ENCODE results near the gene CLIP2.

CLIP2 gene

DNA sequence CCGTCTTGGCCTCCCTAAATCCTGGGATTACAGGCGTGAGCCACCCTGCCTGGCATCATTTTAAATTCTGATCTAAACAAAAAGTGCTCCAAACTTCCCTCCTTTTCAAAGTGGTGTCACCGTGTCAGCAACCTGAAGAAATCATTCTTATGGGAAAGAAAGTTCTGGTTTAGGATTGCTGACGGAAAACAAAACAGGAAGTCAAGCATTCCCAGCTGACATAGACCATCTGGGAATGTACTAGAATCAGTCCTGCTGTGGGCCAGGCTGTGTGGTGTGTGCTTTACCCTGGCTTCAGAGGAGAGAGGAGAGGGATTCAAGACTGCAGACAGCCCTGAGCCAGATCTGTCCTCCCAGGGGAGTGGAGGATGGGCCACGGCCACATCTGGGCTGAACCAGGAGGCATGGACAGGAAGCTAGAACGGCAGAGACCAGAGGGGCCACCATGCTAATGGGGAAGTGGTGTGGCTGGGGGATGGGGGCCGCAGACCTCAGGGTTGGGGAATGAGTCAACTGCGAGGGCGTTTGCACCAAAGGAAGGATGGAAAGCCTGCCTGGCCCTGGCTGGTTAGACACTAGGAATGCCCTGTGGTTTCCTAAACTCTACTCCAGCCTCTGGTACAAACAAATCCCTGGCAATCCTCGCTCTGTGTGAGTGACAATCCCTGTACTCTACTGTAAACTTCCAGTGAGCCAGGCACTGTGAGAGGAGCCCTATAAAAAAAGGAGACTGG, 16.7 kb upstream of the CLIP2 start:
- H3K27ac ChIP-seq (ENCODE audit: low read length): peak overlapping the region; percentile 60
- H3K9ac ChIP-seq (ENCODE audit: low read length in 2 of 2): peak overlapping the region in 1 of 2 donors; percentile 36
- peak overlapping the region in 1 of 2 donors; percentile 40 for H3K4me3 ChIP-seq (ENCODE audit: low read length in 2 of 2)
- peaks cover 11% of the 10 kb centered on the region for H3K4me1 ChIP-seq (ENCODE audit: control insufficient read depth, insufficient read depth, low read length)
- H3K36me3 ChIP-seq (ENCODE audit: control insufficient read depth in 2 of 2, insufficient read depth in 2 of 2, low read length in 2 of 2): no peaks in the 10 kb centered on the region
- no peaks in the 10 kb centered on the region for H3K9me3 ChIP-seq (ENCODE audit: control insufficient read depth in 2 of 2, low read length in 2 of 2)
- H3K27me3 ChIP-seq (ENCODE audit: control insufficient read depth in 1 of 2, insufficient read depth in 2 of 2, low read length in 2 of 2): no peaks in the 10 kb centered on the region

DNA sequence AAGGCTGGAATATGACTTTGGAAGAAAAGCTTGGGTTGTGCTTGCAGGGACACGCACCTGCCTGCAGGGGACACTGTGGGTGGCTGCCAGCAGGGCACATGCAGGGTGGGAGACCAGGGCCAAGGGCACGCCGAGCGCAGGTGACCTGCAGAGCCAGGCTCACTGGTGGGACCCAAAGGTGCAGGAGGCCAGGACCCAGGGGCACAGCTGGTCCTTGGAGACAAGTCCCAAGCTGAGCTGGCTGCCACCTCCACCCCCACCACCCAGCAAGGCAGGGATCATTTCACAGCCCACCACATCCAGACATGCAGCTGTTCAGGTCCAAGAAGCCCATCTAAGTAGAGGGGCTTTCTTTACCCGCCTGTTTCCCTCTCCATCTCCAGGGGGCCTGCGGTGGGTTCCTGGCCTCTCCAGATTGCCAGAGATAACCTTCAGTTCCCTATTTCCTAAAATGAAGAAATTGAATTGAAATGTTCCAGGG, 13.8 kb upstream of the CLIP2 start:
- H3K4me3 ChIP-seq (ENCODE audit: low read length in 2 of 2): no peak overlapping the region
- H3K27me3 ChIP-seq (ENCODE audit: control insufficient read depth in 1 of 2, insufficient read depth in 2 of 2, low read length in 2 of 2): no peaks in the 10 kb centered on the region
- H3K27ac ChIP-seq (ENCODE audit: low read length): no peak overlapping the region
- H3K4me1 ChIP-seq (ENCODE audit: control insufficient read depth, insufficient read depth, low read length): peaks cover 17% of the 10 kb centered on the region
- no peaks in the 10 kb centered on the region for H3K36me3 ChIP-seq (ENCODE audit: control insufficient read depth in 2 of 2, insufficient read depth in 2 of 2, low read length in 2 of 2)
- no peak overlapping the region for H3K9ac ChIP-seq (ENCODE audit: low read length in 2 of 2)
- H3K9me3 ChIP-seq (ENCODE audit: control insufficient read depth in 2 of 2, low read length in 2 of 2): no peaks in the 10 kb centered on the region

DNA sequence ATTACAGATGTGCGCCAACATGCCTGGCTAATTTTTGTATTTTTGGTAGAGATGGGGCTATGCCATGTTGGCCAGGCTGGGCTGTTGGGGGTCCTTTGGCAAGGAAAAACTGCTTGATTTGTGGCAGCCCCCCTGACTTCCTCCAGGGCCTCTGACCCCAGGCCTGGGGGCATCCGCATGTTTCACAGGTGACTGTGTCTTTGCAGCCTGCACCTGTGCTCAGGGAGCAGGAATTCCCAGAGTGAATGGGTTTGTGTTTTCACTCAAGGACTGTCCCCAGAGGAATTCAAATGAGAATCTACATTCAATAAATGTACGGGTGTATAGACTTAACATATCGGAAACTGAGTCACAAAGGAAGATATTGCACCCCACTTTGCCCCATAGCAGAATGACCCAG, 11.6 kb upstream of the CLIP2 start:
- Histone ChIP-seq H3K9me3 (ENCODE audit: control insufficient read depth in 2 of 2, low read length in 2 of 2) (no peaks in the 10 kb centered on the region), H3K9ac (ENCODE audit: low read length in 2 of 2) (no peak overlapping the region), H3K36me3 (ENCODE audit: control insufficient read depth in 2 of 2, insufficient read depth in 2 of 2, low read length in 2 of 2) (no peaks in the 10 kb centered on the region), H3K27me3 (ENCODE audit: control insufficient read depth in 1 of 2, insufficient read depth in 2 of 2, low read length in 2 of 2) (no peaks in the 10 kb centered on the region), H3K27ac (ENCODE audit: low read length) (no peak overlapping the region), H3K4me1 (ENCODE audit: control insufficient read depth, insufficient read depth, low read length) (peaks cover 13% of the 10 kb centered on the region), H3K4me3 (ENCODE audit: low read length in 2 of 2) (no peak overlapping the region)

DNA sequence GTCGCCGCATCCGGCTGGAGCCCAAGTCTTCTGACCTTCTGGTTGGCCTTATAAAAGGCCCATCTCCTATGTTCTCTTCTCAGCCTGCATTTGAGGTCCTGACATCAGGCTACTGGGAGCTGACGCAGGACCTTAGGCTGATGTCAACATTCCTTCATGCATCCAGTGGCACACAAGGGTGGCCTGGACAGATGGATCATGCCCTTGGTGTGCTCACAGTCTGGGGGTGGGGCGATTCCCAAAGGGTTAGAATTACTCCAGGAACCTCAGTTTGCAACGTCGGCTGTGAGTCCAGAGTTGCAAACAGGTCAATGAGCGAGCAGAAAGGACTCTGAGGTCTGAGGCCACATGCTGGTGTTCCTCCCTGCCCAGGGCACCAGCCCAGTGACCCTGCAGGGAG, 8.2 kb upstream of the CLIP2 start:
- Histone ChIP-seq H3K9ac (ENCODE audit: low read length in 2 of 2) (no peak overlapping the region), H3K4me1 (ENCODE audit: control insufficient read depth, insufficient read depth, low read length) (peaks cover 10% of the 10 kb centered on the region), H3K9me3 (ENCODE audit: control insufficient read depth in 2 of 2, low read length in 2 of 2) (no peaks in the 10 kb centered on the region), H3K27me3 (ENCODE audit: control insufficient read depth in 1 of 2, insufficient read depth in 2 of 2, low read length in 2 of 2) (no peaks in the 10 kb centered on the region), H3K4me3 (ENCODE audit: low read length in 2 of 2) (no peak overlapping the region), H3K27ac (ENCODE audit: low read length) (no peak overlapping the region), H3K36me3 (ENCODE audit: control insufficient read depth in 2 of 2, insufficient read depth in 2 of 2, low read length in 2 of 2) (no peaks in the 10 kb centered on the region)

DNA sequence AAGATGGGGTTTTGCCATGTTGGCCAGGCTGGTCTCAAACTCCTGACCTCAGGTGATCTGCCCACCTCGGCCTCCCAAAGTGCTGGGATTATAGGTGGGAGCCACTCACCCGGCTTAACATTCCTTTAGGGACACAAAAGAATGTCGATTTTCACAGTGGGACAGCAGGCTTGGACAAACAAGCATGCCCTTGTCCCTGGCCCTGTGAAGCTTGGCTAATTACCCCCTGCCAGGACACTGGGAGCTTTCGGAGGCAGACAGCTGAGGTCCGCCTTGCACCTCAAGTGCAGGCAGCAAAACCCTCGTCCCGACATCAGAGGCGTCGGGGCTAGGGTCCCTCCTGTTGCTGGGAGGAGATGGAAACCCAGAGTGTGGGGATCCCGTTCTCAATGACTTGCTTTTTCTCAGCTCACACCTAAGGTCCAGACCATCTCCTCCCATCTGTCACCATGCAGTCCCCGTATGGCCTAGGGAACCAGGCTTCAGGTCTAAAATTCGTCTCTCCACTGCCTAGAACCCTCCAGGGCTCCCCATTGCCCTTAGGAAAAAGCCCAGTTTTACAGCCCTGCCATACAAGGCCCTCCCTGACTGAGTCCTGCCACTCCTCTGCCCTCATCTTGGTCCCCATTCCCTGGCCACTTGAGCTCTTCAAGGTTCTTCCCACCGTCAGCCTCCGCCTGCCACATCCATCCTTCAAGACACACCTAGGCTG, 6.3 kb upstream of the CLIP2 start:
- Histone ChIP-seq H3K36me3 (ENCODE audit: control insufficient read depth in 2 of 2, insufficient read depth in 2 of 2, low read length in 2 of 2) (no peaks in the 10 kb centered on the region), H3K4me1 (ENCODE audit: control insufficient read depth, insufficient read depth, low read length) (peaks cover 10% of the 10 kb centered on the region), H3K4me3 (ENCODE audit: low read length in 2 of 2) (no peak overlapping the region), H3K27me3 (ENCODE audit: control insufficient read depth in 1 of 2, insufficient read depth in 2 of 2, low read length in 2 of 2) (no peaks in the 10 kb centered on the region), H3K9me3 (ENCODE audit: control insufficient read depth in 2 of 2, low read length in 2 of 2) (no peaks in the 10 kb centered on the region), H3K9ac (ENCODE audit: low read length in 2 of 2) (no peak overlapping the region), H3K27ac (ENCODE audit: low read length) (no peak overlapping the region)

DNA sequence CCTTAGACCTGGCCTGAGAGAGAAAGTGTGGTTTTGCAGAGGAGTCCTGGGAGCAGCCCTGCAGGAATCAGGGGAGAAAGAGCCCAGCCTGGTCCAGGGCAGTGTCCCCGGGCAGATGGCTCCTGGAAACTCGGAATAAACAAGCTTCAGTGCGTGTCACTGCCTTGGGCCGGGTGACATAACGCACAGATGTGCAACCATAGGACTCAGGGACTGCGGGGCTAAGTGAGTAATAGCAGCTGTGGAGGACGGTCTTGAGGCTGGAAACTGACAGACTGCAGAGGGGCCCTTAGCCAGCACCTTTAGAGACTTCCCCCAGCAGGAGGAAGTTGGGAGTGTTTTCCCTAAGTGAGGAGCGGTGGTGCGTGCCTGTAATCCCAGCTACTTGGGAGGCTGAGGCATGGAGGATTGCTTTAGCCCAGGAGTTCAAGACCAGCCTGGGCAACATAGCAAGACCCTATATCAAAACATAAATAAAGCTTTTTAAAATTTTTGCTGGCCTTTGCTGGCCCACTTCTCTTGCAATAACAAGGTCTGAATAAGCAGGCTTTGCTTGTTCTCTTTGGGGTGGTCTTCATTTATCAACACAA, 5.3 kb upstream of the CLIP2 start:
- no peaks in the 10 kb centered on the region for H3K27me3 ChIP-seq (ENCODE audit: control insufficient read depth in 1 of 2, insufficient read depth in 2 of 2, low read length in 2 of 2)
- no peaks in the 10 kb centered on the region for H3K36me3 ChIP-seq (ENCODE audit: control insufficient read depth in 2 of 2, insufficient read depth in 2 of 2, low read length in 2 of 2)
- no peak overlapping the region for H3K4me3 ChIP-seq (ENCODE audit: low read length in 2 of 2)
- no peaks in the 10 kb centered on the region for H3K9me3 ChIP-seq (ENCODE audit: control insufficient read depth in 2 of 2, low read length in 2 of 2)
- peaks cover 20% of the 10 kb centered on the region for H3K4me1 ChIP-seq (ENCODE audit: control insufficient read depth, insufficient read depth, low read length)
- H3K9ac ChIP-seq (ENCODE audit: low read length in 2 of 2): no peak overlapping the region
- H3K27ac ChIP-seq (ENCODE audit: low read length): no peak overlapping the region

DNA sequence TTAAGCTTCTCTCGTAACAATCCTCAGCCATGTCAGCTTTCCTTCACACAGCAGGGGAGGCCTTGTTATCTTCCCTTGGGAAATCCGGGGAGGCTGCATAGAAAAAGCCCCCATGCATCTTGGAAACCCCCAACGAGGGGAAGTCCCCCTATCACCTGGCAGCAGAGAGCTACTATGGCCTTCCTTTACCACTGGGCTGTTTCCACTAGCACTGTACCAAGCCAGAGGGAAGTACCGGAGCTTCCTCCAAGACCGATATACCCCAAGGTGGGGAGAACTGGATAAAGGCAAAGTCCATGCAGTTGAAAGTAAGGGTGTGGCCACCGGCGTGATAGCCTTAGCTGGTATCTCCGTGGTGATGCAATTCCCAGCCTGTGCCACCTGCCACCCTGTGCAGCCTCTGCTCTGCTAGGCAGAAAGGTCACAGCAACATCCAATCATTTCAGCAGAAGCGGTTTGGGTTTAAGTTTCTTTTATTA, 4.4 kb upstream of the CLIP2 start:
- H3K4me1 ChIP-seq (ENCODE audit: control insufficient read depth, insufficient read depth, low read length): peaks cover 15% of the 10 kb centered on the region
- no peaks in the 10 kb centered on the region for H3K27me3 ChIP-seq (ENCODE audit: control insufficient read depth in 1 of 2, insufficient read depth in 2 of 2, low read length in 2 of 2)
- H3K36me3 ChIP-seq (ENCODE audit: control insufficient read depth in 2 of 2, insufficient read depth in 2 of 2, low read length in 2 of 2): no peaks in the 10 kb centered on the region
- H3K27ac ChIP-seq (ENCODE audit: low read length): no peak overlapping the region
- H3K9me3 ChIP-seq (ENCODE audit: control insufficient read depth in 2 of 2, low read length in 2 of 2): no peaks in the 10 kb centered on the region
- no peak overlapping the region for H3K4me3 ChIP-seq (ENCODE audit: low read length in 2 of 2)
- H3K9ac ChIP-seq (ENCODE audit: low read length in 2 of 2): no peak overlapping the region

DNA sequence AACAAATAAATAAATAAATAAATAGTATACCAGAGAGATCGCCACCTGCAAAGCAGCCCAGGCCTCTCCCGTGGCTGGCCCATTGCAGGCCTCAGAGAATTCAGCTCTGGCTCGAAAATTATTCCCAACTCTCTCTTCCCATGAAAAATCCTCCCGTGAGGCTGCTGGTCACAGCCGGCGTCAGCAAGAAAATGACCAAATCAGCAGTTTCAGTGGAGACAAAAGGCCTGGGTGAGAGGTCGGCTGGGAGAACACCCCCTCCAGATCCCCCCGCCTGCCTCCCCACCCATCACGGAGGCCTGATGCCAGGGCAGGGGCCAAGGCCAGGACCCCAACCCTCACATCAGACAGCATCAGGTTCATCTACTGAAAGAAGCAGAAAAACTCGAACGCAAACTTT, 3.1 kb upstream of the CLIP2 start:
- no peaks in the 10 kb centered on the region for H3K9me3 ChIP-seq (ENCODE audit: control insufficient read depth in 2 of 2, low read length in 2 of 2)
- no peak overlapping the region for H3K27ac ChIP-seq (ENCODE audit: low read length)
- H3K36me3 ChIP-seq (ENCODE audit: control insufficient read depth in 2 of 2, insufficient read depth in 2 of 2, low read length in 2 of 2): no peaks in the 10 kb centered on the region
- peaks cover 24% of the 10 kb centered on the region for H3K4me1 ChIP-seq (ENCODE audit: control insufficient read depth, insufficient read depth, low read length)
- H3K9ac ChIP-seq (ENCODE audit: low read length in 2 of 2): no peak overlapping the region
- no peak overlapping the region for H3K4me3 ChIP-seq (ENCODE audit: low read length in 2 of 2)
- H3K27me3 ChIP-seq (ENCODE audit: control insufficient read depth in 1 of 2, insufficient read depth in 2 of 2, low read length in 2 of 2): no peaks in the 10 kb centered on the region

DNA sequence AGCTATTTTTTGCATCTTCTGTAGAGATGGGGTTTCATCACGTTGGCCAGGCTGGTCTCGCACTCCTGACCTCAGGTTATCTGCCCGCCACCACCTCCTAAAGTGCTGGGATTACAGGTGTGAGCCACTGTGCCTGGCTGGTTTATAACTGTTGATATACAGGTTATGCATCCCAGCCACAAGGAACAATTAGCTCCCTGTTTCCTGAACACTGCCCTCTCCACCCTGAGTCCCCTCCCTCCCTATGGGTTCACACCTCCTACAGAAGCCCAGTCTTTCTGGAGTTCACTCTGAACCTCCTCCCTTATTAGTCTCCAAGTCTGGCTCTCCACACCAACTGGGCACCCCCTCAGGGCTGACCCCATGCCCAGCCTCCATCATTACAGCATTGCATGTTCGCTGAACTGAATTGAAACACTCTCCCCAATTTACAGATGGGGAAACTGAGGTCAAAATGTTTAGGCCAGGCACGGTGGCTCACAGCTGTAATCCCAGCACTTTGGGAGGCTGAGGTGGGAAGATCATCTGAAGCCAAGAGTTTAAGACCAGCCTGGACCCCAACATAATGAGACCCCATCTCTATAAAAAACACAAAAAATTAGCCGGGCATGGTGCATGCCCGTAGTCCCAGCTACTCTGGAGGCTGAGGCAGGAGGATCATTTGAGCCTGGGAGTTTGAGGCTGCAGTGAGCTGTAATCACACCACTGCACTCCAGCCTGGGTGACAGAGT, 1.7 kb upstream of the CLIP2 start:
- Histone ChIP-seq H3K4me3 (ENCODE audit: low read length in 2 of 2) (no peak overlapping the region), H3K27me3 (ENCODE audit: control insufficient read depth in 1 of 2, insufficient read depth in 2 of 2, low read length in 2 of 2) (no peaks in the 10 kb centered on the region), H3K9me3 (ENCODE audit: control insufficient read depth in 2 of 2, low read length in 2 of 2) (no peaks in the 10 kb centered on the region), H3K36me3 (ENCODE audit: control insufficient read depth in 2 of 2, insufficient read depth in 2 of 2, low read length in 2 of 2) (no peaks in the 10 kb centered on the region), H3K9ac (ENCODE audit: low read length in 2 of 2) (no peak overlapping the region), H3K27ac (ENCODE audit: low read length) (no peak overlapping the region), H3K4me1 (ENCODE audit: control insufficient read depth, insufficient read depth, low read length) (peaks cover 26% of the 10 kb centered on the region)

DNA sequence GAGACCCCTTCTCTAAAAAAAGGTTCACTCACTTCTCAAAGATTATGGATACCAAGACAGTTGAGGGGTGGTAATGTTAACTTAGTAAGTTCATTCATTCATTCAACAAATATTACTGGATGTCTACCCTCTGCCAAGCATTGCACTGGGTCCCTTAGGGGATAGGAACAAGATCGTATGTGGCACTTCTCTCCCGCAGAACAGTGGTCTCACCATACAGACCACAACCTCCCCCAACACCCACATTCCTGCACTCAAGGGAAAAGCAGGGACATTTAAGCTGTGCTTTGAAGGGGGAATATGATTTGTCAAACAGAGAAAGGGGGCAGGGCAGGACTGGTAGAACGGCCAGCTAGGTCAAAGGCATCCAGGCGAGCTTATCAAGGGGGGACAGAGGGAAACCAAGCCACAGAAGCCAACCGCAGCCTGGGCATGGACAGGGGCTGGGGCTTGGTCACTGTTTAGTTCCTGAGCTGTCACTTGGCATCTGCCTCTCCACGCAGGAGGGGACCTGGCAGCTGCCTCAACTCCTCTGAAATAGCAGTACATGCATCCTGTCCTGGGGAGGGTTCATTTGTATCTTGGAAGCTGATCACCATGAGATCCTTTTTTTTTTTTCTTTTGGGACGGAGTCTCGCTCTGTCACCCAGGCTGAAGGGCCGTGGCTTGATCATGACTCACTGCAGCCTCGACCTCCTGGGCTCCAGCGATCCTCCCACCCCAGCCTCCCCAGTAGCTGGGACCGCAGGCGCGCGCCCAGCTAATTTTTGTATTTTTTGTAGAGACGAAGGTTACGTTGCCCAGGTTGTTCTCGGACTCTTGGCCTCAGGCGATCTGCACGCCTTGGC, 949 bp upstream of the CLIP2 start:
- Histone ChIP-seq H3K36me3 (ENCODE audit: control insufficient read depth in 2 of 2, insufficient read depth in 2 of 2, low read length in 2 of 2) (no peaks in the 10 kb centered on the region), H3K9me3 (ENCODE audit: control insufficient read depth in 2 of 2, low read length in 2 of 2) (no peaks in the 10 kb centered on the region), H3K27ac (ENCODE audit: low read length) (no peak overlapping the region), H3K27me3 (ENCODE audit: control insufficient read depth in 1 of 2, insufficient read depth in 2 of 2, low read length in 2 of 2) (no peaks in the 10 kb centered on the region), H3K4me3 (ENCODE audit: low read length in 2 of 2) (peak overlapping the region; percentile 77 to 88), H3K4me1 (ENCODE audit: control insufficient read depth, insufficient read depth, low read length) (peaks cover 27% of the 10 kb centered on the region), H3K9ac (ENCODE audit: low read length in 2 of 2) (peak overlapping the region; percentile 77 to 84)
